ENCODE measurements around the gene TSPAN7.

Gene TSPAN7

DNA sequence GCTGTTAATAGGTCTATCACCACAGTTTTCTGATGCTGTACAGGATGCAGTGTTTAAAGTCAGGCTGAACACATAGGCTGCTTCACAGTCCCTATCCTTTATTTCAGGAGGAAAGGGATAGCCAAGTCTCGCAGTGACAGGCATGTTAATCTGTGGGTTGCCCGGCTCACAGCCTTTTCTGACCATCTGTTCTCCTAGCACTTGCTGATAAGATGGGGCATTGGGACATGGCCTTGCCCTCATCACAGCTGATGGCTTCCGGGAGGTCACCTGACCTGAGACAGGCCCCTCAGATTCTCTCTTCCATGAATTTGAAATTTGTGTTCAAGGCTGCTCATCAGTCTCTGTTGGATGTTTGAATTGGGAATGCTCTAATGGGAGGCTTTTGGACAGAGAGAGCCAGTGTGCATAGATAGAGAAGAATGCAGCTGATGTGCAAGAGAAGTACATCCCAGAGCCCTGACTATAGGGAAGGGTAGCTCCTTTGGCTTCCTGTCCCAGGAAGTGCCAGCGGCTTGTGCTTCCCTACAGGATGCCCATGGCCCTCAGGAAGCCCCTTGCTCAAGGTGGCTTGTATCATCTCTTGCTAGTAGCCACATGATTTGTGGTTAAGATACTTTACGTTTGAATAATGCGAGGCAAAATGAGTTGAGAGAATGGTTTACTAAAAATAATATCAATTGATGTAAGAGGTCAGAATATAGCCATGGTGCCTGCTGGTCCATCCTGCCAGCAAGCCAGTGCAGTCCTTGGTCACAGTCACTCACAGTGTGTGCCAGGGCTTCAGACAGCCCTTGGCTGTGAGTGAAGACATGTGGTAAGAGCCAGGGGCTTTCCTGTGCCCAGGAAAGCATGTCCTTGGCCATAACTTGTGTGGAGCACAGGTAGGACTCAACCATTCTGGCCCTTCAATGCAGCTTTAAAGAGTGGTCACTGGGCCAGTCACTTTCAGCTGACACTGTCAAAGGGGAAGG lies 88.6 kb downstream of the TSPAN7 start:
- DNase-seq, result no peak

DNA sequence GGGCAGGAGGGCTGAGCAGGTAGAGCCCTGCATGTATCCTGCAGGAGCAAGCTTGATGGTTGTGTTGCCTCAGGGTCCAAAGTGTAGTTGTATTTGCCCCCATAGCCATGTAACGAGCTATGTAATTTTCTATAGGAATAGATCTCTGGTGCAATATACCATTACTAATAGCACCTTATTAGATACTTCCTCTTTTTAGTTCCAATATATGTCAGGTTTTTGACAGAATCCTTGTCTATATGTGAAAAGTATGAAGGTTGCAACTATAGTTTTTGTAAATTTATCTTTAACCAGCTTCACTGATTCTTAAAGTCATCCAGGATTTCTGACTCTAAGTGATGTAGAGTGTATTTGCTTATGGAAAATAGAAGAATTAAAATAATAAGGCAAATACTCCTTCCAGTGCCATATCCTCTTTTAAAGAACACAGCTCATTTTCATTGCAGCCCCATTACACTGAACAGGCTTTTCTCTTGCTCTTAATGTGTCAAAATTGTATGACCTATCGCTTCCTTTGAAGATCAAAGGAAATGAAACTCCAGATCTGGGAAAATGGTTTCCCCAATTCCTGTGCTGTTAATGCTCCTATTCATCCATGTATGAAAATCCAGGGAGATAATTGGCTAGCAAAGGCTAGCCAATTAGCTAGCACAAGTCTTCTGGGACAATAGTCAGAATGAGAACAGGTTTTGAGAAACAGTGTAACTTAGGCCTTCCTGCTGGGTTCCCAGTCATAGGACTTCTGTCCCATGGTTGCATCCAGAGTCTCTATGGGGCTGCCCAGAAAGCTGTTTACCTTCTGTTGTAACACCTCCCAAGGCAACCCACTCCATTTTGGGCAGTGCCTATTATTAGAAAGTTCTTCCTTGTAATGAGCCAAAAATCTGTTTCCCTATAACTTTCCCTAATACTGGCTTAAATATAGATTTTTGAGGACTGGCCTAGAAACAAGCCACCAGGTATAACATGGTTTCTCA lies 90.6 kb downstream of the TSPAN7 start:
- DNase-seq, result no peak

- DNase-seq, result no peak
These were observed 91.6 kb downstream of the TSPAN7 start for GRCh38 chrX:38652934-38653442.

GRCh38 chrX:38654302-38654701 lies 93.0 kb downstream of the TSPAN7 start:
- DNase-seq, result no peak

- no peak for DNase-seq
These were observed 95.1 kb downstream of the TSPAN7 start for GRCh38 chrX:38656350-38656915.

DNA sequence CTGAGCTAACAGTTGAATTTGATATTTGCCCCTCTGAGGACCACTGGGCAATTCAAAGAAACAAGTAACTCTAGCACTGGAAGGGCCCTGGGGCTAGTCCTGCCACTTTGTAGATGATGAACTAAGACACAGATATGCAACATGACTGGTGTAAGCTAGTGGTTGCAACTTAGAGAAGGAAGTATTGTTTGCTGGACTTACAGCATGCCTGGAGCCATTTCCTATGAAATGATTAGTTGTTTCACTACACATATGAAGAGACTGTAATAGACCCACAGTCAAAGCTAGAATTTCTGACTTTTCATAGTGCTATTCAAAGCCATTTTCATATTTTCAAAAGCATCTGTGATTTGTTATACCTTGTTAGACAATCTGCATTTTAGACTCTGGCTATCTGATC lies 96.2 kb downstream of the TSPAN7 start:
- no peak for DNase-seq

GRCh38 chrX:38660395-38661102 lies 99.2 kb downstream of the TSPAN7 start:
- DNase-seq, result no peak

DNA sequence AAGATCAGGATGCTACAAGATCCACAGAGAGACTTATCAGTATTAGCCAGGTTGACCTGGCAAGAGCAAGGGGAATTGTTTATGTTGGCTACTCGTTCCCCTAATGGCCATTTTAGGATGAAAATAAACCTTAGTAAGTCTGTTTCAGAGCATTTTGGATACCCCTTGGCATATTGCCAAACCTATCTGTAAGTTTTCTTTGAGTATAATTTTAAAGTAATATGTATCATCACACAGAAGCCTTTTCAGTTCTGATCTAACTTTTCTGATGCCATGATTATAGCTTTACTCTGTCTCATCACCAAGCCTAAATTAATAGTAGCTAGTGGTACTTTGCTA lies 99.7 kb downstream of the TSPAN7 start:
- DNase-seq, result no peak

GRCh38 chrX:38661561-38661960 lies 100.2 kb downstream of the TSPAN7 start:
- no peak for DNase-seq

GRCh38 chrX:38662640-38663039 lies 101.3 kb downstream of the TSPAN7 start:
- no peak for DNase-seq

GRCh38 chrX:38664285-38664684 lies 102.9 kb downstream of the TSPAN7 start:
- DNase-seq, result no peak

- DNase-seq, result no peak
These were observed 105.6 kb downstream of the TSPAN7 start for GRCh38 chrX:38666909-38667308.

GRCh38 chrX:38668771-38669170 lies 107.4 kb downstream of the TSPAN7 start:
- no peak for DNase-seq

DNA sequence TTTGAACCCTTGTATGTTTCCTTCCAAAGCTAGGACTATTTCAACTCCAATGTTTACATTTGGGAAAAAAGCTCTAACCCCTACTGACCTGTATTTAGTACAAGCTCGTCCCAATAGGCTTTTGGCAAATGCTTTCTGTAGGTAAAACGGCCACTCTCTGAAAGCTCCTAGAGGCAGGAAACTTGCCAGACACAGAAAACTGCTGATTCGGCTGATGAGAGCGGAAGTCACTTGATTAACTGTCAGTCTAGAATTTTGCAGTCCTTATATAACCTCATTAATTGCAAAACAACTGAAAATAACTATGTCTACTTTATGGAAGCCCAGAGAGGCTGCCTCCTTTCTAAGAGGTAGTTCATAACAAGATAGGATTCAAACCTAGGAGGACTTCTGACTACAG lies 108.1 kb downstream of the TSPAN7 start:
- DNase-seq, result no peak

DNA sequence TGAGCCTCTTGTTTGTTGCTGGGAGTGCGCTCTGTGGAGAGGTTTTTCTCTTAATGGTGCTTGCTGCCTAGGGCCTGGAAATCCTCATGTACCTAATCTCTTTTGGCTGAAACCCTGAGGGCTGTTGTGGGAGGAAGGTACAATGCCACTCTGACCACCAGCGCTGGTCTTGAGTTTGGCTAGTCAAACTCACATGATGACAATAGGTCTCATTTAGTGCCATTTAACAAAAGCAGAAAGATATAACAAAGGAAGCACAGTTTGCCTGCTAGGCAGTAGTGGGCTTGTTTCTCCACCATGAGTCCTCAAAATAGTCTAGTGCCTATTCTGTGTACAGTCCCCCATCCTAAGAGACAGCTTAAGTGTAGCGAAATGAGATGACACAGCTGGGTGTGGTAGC lies 111.3 kb downstream of the TSPAN7 start:
- DNase-seq, result no peak

- no peak for DNase-seq
These were observed 114.5 kb downstream of the TSPAN7 start for GRCh38 chrX:38675856-38676255.

- DNase-seq, result no peak
These were observed 116.8 kb downstream of the TSPAN7 start for GRCh38 chrX:38678183-38678582.

GRCh38 chrX:38678821-38679220 lies 117.5 kb downstream of the TSPAN7 start:
- DNase-seq, result no peak

DNA sequence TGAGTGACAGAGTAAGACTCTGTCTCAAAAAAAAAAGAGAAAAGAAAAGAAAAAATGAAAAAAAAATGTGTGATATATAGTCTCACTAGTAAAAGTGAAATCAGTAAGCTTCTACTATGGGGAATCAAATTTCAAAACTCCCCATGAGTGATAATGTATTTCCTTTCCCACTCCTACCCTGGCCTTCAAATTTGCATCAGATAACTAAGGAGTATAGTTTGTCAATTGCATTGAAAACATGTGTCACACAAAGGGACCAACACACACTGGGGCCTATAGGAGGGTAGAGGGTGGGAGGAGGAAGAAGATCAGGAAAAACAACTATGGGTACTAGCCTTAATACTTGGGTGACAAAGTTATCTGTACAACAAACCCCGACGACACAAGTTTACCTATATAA lies 118.4 kb downstream of the TSPAN7 start:
- no peak for DNase-seq

DNA sequence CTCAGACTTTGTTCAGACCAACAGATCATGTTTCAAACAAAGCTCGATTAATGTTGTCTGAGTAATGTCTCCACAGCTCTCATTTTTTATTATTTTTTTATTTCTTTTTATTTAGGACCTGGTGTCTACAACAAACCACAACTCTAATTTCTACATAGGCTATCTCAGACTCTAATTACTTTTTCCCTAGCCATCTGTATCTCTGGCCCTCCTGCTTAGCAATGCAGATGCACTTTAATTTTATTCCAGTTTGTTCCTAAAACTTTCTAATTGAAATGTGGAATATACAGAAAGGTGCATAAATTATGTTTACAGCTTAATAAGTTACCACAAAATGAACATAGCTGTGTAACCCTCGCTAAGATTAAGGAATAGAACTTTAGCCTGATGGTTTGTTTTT lies 120.8 kb downstream of the TSPAN7 start:
- no peak for DNase-seq

DNA sequence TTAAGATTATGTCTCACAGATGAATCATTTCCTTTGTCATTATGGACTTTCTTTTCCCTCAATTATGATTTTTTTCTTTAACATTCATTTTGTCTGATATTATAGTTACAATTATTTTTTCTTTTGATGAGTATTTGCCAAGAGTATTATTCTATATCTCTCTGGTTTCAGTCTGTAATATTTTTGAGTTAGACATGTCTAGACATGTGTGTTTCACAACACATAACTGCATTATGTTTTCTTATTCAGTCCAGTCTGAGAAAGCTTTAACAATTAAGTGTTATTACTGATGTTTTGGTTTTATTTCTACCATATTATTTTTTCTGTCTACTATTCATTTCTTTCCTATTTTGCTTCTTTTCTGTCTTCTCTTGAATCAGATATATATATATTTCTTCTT lies 131.6 kb downstream of the TSPAN7 start:
- no peak for DNase-seq

GRCh38 chrX:38694394-38694793 lies 133.1 kb downstream of the TSPAN7 start:
- DNase-seq, result no peak

- DNase-seq, result no peak
These were observed 136.1 kb downstream of the TSPAN7 start for GRCh38 chrX:38697461-38697860.
